Stimulated activated CD4-positive, alpha-beta T cell treated with anti-CD3 and anti-CD28 coated beads, Interleukin-12 subunit alpha, Interleukin-12 subunit beta, amount 100 ng/mL, for 4 hours (primary cell): Measurements from ENCODE around the gene MARCHF9.
"Not testable (repeated sequence)": the region's sequence is repeated elsewhere in the genome, so short reads cannot be mapped to it uniquely, and the experiment has no call there.

Experiments used
- DNase-seq: peaks from one replicate; pipeline ENCODE4 v3.0.0-alpha.2; 2020

MARCHF9 gene

GRCh38 chr12:57772429-57773322 is 17.8 kb downstream of the MARCHF9 start, which contains the start of gene EEF1AKMT3:
TSS of gene EEF1AKMT3 (plus strand) at chr12:57772614. CDS start at chr12:57772725, 111 bp downstream.
- DNase-seq: peak; percentile 36

GRCh38 chr12:57774634-57775033 is 19.7 kb downstream of the MARCHF9 start:
- DNase-seq: not testable (repeated sequence)

- DNase-seq: no peak
These were observed 20.1 kb downstream of the MARCHF9 start for GRCh38 chr12:57775044-57775443.

GRCh38 chr12:57775563-57776246 is 20.8 kb downstream of the MARCHF9 start:
- DNase-seq: no peak

DNA sequence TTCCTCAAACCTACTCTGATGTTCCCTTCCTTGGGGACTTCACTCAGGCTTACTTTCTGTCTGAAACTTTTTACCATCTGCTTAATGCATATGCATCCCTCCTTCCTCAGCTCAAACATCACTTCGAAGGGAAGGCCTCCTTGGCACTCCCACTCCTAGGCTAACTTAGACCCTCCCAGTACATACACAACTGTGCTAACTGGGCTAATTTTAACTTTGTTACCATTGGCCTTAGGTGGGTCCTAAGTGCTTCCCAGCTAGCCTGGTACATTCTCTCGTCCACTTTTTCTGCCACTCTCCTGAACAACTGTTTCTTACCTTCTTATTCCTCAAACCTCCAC is 21.3 kb downstream of the MARCHF9 start:
- DNase-seq: no peak

DNA sequence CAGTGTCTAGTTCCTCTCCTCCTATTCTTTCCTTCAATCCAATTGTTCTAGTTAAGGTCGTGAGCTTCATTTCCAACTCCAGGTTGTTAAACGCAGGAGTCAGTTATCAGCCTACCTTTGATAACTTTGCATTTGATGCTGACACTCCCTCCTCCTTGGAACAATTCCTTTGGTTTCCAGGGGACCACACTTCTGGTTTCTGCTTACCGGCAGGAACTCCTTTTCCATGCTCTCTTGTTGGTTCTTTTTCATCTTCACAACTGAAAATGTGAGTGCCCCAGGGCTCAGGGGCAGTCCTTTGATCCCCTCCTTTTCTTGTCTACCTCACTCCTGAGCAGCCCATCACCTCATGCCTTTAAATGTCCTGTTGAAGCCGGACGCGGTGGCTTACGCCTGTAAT is 22.5 kb downstream of the MARCHF9 start:
- DNase-seq: no peak

- no peak for DNase-seq
These were observed 23.0 kb downstream of the MARCHF9 start for GRCh38 chr12:57777911-57778310.

DNA sequence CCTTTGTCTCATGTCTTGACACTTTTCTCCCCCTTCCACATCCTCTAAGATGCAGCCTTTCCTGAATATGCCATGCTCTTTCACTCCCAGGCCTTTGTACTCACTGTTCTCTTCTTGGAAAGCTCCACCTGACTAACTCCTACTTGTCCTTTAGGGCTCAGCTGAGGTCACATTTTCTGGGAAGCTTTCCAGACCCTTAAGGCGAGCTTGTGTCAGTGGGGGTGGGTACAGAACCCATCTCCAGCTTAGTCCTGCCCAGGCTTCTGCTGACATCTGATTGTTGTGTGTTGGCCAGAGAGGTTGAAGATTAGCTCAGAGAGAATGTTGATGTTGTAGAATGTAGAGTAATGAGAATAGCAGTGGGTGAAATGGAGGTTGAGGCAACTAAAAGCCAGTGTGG is 24.8 kb downstream of the MARCHF9 start:
- DNase-seq: no peak

GRCh38 chr12:57780284-57780897 is 25.5 kb downstream of the MARCHF9 start:
- no peak for DNase-seq

- DNase-seq: no peak
These were observed 26.3 kb downstream of the MARCHF9 start for GRCh38 chr12:57781244-57781643.

DNA sequence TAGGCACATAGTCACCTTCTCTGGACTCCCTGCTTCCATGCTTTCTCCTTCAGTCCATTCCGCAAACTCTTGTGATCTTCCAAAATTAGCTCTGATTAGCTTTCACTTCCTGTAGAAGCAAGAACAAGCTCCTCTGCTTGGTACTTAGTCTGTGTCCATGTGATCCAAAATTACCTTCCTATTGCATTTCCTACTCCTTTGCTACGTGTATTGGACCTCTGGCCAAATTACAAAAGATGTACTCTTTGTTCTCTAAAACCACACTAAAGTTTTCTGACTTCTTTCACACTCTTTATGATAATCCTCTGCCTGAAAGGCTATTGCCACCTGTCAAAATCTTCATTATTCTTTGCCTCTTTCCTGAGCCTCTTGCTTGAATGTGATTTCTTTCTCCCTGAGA is 26.9 kb downstream of the MARCHF9 start:
- no peak for DNase-seq

DNA sequence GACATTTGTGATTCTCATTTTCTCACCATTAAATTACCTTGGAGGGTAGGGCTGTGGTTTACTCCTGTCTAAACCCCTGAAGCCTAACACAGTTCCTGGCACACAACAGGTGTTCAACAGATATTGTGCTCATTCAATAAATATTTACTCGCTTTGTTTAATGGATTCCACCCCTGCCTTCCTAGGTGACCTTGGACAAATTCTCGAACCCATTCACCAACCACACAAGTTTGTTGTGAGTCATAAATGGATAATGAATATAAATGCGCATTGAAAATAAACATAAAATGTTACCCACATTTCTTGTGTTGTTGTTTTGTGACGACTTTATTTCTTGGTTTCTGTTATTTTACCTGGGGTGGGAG is 27.3 kb downstream of the MARCHF9 start:
- DNase-seq: no peak

DNA sequence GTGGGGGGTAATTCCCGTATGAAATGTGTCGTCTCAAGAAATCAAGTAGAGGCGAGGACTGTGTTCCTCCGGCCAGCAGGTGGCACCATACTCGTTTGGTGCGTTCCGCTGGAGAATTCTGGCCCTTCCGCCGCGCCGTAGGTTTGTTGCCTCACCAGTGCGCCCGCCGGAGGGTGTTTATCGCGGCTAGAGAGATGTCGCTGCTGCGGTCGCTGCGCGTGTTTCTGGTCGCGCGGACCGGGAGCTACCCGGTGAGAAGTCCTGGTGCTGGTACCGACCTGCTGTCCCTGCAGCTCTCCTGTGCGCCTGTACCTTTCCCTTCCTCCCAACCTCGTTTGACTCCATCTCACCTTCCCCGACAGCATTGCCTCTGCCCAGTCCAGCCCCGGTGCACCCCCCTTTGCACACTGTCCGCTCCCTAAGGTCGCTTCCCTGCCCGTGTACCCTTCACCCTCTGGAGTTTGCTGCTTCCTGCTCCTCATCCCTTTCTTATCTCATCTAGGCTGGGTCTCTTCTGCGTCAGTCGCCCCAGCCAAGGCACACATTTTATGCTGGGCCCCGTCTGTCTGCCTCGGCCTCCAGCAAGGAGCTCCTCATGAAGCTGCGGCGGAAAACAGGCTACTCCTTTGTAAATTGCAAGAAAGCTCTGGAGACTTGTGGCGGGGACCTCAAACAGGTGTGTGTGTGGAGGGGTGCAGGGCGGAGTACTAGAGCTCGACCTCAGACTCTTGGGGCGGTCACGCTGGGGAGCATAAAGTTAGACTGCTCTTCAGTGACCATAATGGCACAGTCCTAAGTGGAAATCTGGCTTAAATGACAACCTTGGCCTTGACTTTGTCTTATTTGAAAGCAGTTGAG is 27.9 kb downstream of the MARCHF9 start, which contains the start of gene TSFM:
Gene TSFM (plus strand): TSS at position 180 of the 858 bp plus-strand sequence. CDS start 15 bp downstream, at position 195.
- peak; percentile 98 for DNase-seq

DNA sequence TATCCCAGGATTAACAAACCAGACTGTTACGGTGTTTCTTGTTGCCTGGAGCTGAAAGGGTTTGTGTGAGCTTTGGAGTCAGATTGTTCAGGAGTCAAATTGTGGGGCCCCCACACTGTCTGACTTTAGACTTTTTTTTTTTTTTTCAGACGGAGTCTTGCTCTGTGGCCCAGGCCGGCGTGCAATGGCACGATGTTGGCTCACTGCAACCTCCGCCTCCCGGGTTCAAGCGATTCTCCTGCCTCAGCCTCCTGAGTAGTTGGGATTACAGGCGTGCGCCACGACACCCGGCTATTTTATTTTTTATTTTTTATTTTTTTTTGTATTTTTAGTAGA is 28.5 kb downstream of the MARCHF9 start:
- no peak for DNase-seq

DNA sequence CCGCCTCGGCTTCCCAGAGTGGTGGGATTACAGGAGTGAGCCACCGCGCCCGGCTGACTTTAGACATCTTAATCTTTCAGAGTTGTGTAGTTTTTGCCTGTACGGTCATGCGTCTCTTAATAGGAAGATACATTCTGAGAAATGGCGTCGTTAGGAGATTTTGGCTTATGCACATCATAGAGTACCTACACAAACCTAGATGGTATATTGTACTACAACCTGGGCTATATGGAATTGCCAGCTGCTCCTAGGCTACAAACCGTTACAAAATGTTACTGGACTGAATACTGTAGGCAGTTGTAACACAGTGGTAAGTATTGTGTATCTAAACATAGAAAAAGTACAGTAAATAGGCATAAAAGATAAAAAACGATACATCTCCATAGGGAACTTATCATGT is 29.0 kb downstream of the MARCHF9 start:
- DNase-seq: no peak

GRCh38 chr12:57793920-57794319 is 39.0 kb downstream of the MARCHF9 start:
- DNase-seq: no peak

- DNase-seq: no peak
These were observed 40.5 kb downstream of the MARCHF9 start for GRCh38 chr12:57795354-57795753.

GRCh38 chr12:57796996-57797395 is 42.1 kb downstream of the MARCHF9 start:
- DNase-seq: no peak

GRCh38 chr12:57797933-57798332 is 43.0 kb downstream of the MARCHF9 start:
- DNase-seq: no peak

GRCh38 chr12:57800965-57801364 is 46.1 kb downstream of the MARCHF9 start:
- DNase-seq: no peak

GRCh38 chr12:57802607-57803006 is 47.7 kb downstream of the MARCHF9 start:
- DNase-seq: no peak

DNA sequence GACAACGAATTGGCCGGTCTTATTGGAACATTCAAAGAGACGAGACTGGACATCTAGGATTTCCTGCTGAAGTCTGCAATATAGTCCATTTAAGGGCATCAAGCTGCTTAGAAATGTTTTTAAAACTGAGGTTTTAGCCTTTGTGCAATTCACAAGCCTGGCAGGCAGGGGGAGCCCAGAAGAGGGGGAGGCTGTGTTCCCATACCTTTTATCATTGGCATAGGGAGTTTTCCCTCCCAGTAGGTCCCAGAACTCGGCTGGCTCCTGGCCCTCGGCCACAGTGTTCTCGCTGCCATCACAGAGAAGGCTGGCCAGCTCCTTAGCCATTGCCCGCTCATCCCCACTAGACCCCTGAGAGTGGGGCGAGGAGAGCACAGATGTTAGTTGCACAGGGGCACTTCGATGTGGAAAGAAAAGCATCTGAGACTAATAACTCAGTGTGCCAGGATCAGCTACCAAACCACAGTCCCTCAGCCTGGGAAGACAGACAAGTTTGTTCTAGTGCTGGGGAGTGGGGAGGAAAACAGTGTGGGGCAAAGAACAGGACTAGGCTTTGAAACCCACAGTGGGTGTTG is 48.5 kb downstream of the MARCHF9 start:
- peak; percentile 16 for DNase-seq

DNA sequence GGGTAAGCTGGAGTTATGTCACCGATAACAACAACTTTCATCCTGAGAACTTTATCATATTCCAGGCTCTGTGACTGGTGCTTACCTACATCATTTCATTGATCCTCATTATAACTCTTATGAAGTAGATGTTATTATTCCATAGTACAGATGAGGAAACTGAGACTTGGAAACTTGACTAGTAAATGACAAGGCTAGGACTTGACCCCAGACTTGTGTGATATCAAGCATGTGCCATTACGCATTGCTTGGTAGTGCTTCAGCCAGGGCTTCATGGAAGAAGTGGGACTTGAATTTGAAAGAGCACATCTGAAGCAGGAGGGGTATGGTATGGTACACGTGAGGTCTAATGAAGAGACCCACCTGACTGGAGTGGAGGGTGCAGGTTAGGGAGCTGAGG is 51.8 kb downstream of the MARCHF9 start:
- DNase-seq: no peak
